Gastroesophageal sphincter (tissue), 3 donors: Measurements from ENCODE around the gene COL18A1.

ENCODE experiments used
- EP300 ChIP-seq: sonication (generic); formaldehyde crosslinking; IDR thresholded peaks from one replicate; pipeline ENCODE4 v1.6.1; 2017; ENCODE audit warnings: antibody characterized with exemption, mild to moderate bottlenecking
- POLR2A ChIP-seq, 2 donors: fragments of 450-650 bp; IDR thresholded peaks; one replicate each; pipeline ENCODE4 v1.6.1; 2017; ENCODE audit warnings: antibody characterized with exemption in 2 of 2, mild to moderate bottlenecking in 2 of 2, moderate library complexity in 1 of 2
- POLR2AphosphoS5 ChIP-seq: sonication (generic); formaldehyde crosslinking; IDR thresholded peaks from one replicate; pipeline ENCODE4 v1.6.1; 2017; ENCODE audit warnings: antibody characterized with exemption
- TF ChIP-seq, protein P1 (sequence below), 4 experiments: fragments of 200-600 bp in 2 of 4; fragments of 450-650 bp in 2 of 4; sonication (generic) in 1 of 4; IDR thresholded peaks; one replicate each; pipeline ENCODE4 v1.5.1; 2017 to 2019; ENCODE audit warnings: antibody characterized with exemption in 4 of 4, mild to moderate bottlenecking in 2 of 4, moderate library complexity in 2 of 4

- TF ChIP-seq, protein P1, sequence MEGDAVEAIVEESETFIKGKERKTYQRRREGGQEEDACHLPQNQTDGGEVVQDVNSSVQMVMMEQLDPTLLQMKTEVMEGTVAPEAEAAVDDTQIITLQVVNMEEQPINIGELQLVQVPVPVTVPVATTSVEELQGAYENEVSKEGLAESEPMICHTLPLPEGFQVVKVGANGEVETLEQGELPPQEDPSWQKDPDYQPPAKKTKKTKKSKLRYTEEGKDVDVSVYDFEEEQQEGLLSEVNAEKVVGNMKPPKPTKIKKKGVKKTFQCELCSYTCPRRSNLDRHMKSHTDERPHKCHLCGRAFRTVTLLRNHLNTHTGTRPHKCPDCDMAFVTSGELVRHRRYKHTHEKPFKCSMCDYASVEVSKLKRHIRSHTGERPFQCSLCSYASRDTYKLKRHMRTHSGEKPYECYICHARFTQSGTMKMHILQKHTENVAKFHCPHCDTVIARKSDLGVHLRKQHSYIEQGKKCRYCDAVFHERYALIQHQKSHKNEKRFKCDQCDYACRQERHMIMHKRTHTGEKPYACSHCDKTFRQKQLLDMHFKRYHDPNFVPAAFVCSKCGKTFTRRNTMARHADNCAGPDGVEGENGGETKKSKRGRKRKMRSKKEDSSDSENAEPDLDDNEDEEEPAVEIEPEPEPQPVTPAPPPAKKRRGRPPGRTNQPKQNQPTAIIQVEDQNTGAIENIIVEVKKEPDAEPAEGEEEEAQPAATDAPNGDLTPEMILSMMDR (IDR thresholded peaks at IDR 0.05): no peak
- TF ChIP-seq POLR2AphosphoS5: no peak
- TF ChIP-seq POLR2A (IDR thresholded peaks at IDR 0.05): no peak
- no peak for TF ChIP-seq EP300
Measured at GRCh38 chr21:45388011-45388521, 16.9 kb upstream of the COL18A1 start.
